Liver (tissue), 9 donors: ENCODE data around the gene SATB2. TPM values are rescaled to one million over a fixed set of nuclear protein-coding genes. Genes with fewer than 3 reads are reported as not detected.

Experiments used
- DNase-seq: peaks from one replicate; pipeline ENCODE4 v3.0.0-alpha.2; 2017; ENCODE audit warnings: low spot score
- H3K27ac ChIP-seq, 2 donors: one replicate each; pipeline ENCODE4 v1.7.0; 2013; ENCODE audit warnings: inconsistent platforms in 2 of 2, low read length in 2 of 2, control low read depth in 1 of 2, low read depth in 1 of 2, mild to moderate bottlenecking in 1 of 2
- H3K27me3 ChIP-seq, 4 donors: one replicate each; pipeline versions ENCODE4 v1.6.1 to v1.7.0; 2013; ENCODE audit warnings: low read length in 3 of 4, inconsistent platforms in 1 of 4, mild to moderate bottlenecking in 1 of 4, moderate library complexity in 1 of 4; ENCODE audit not compliant: control insufficient read depth in 4 of 4, insufficient read depth in 4 of 4
- H3K36me3 ChIP-seq, 4 donors: one replicate each; pipeline versions ENCODE4 v1.6.1 to v1.7.0; 2013; ENCODE audit warnings: low read length in 3 of 4, mild to moderate bottlenecking in 3 of 4, low read depth in 1 of 4, moderate library complexity in 1 of 4; ENCODE audit not compliant: control insufficient read depth in 4 of 4, insufficient read depth in 3 of 4
- H3K4me1 ChIP-seq, 4 donors: one replicate each; pipeline versions ENCODE4 v1.6.1 to v1.7.0; 2013; ENCODE audit warnings: low read length in 3 of 4, mild to moderate bottlenecking in 3 of 4, moderate library complexity in 1 of 4; ENCODE audit not compliant: control insufficient read depth in 4 of 4, insufficient read depth in 4 of 4
- H3K4me3 ChIP-seq, 3 donors: one replicate each; pipeline versions ENCODE4 v1.6.1 to v1.7.0; 2013; ENCODE audit warnings: low read length in 3 of 3, control low read depth in 1 of 3, low read depth in 1 of 3, mild to moderate bottlenecking in 1 of 3
- H3K9ac ChIP-seq, 2 donors: one replicate each; pipeline ENCODE4 v1.7.0; 2013; ENCODE audit warnings: low read length in 2 of 2, mild to moderate bottlenecking in 2 of 2, moderate library complexity in 2 of 2, control low read depth in 1 of 2, low read depth in 1 of 2
- H3K9me3 ChIP-seq, 4 donors: one replicate each; pipeline versions ENCODE4 v1.6.1 to v1.7.0; 2013; ENCODE audit warnings: low read length in 3 of 4; ENCODE audit not compliant: control insufficient read depth in 4 of 4
- EGR1 ChIP-seq, 2 donors: IDR thresholded peaks; 2 replicates each; pipeline ENCODE4 v1.6.1; 2016 to 2018; ENCODE audit warnings: antibody characterized with exemption in 2 of 2, low read depth in 2 of 2
- FOXA1 ChIP-seq: IDR thresholded peaks from 2 replicates; pipeline ENCODE4 v1.6.1; 2016; ENCODE audit warnings: antibody characterized with exemption
- FOXA2 ChIP-seq: IDR thresholded peaks from 2 replicates; pipeline ENCODE4 v1.6.1; 2016; ENCODE audit warnings: antibody characterized with exemption
- GABPA ChIP-seq, 2 donors: IDR thresholded peaks in 1 of 2; conservative IDR thresholded peaks in 1 of 2; 2 replicates each; pipeline ENCODE4 v1.6.1; 2016; ENCODE audit warnings: antibody characterized with exemption in 2 of 2, mild to moderate bottlenecking in 1 of 2, moderate library complexity in 1 of 2
- HNF4A ChIP-seq, 2 donors: conservative IDR thresholded peaks; 2 replicates each; pipeline ENCODE4 v1.6.1; 2016; ENCODE audit warnings: antibody characterized with exemption in 2 of 2, mild to moderate bottlenecking in 2 of 2
- HNF4G ChIP-seq: IDR thresholded peaks from 2 replicates; pipeline ENCODE4 v1.6.1; 2016; ENCODE audit warnings: antibody characterized with exemption
- JUND ChIP-seq, 2 donors: IDR thresholded peaks; 2 replicates each; pipeline ENCODE4 v1.6.1; 2016; ENCODE audit warnings: antibody characterized with exemption in 2 of 2
- NR2F2 ChIP-seq: IDR thresholded peaks from 2 replicates; pipeline ENCODE4 v1.6.1; 2016; ENCODE audit warnings: antibody characterized with exemption
- RAD21 ChIP-seq, 2 donors: IDR thresholded peaks; 2 replicates each; pipeline ENCODE4 v1.6.1; 2016; ENCODE audit warnings: antibody characterized with exemption in 2 of 2, mild to moderate bottlenecking in 2 of 2
- RXRA ChIP-seq, 2 donors: IDR thresholded peaks; 2 replicates each; pipeline ENCODE4 v1.6.1; 2017 to 2018; ENCODE audit warnings: antibody characterized with exemption in 2 of 2, mild to moderate bottlenecking in 1 of 2
- SP1 ChIP-seq: IDR thresholded peaks from 2 replicates; pipeline ENCODE4 v1.6.1; 2018; ENCODE audit warnings: antibody characterized with exemption, mild to moderate bottlenecking
- TAF1 ChIP-seq: conservative IDR thresholded peaks from 2 replicates; pipeline ENCODE4 v1.6.1; 2016; ENCODE audit warnings: antibody characterized with exemption, mild to moderate bottlenecking
- YY1 ChIP-seq: IDR thresholded peaks from 2 replicates; pipeline ENCODE4 v1.6.1; 2016; ENCODE audit warnings: antibody characterized with exemption, mild to moderate bottlenecking
- WGBS: extraction: QIAGEN DNeasy Blood & Tissue Kit; methylation state at CpG from one replicate; pipeline ENCODE4 v1.1.7; 2013; 5-methylcytosine and 5-hydroxymethylcytosine counted together
- polyA plus RNA-seq, 2 donors: library from polyadenylated mRNA; stranded (reverse) in 1 of 2; unstranded in 1 of 2; fragments of 200-250 nt in 1 of 2; fragments of >200 nt in 1 of 2; fragmentation: Nextera tagmentation in 1 of 2; extraction: Ambion mirVana in 1 of 2; gene quantifications; one replicate each; pipeline versions ENCODE4 v1.2.1 to v1.2.3, GENCODE V29; 2013 to 2015
- total RNA-seq, 2 donors: library from RNA; depleted of rRNA; stranded (reverse); fragments of >200 nt; gene quantifications; one replicate each; pipeline ENCODE4 v1.2.3, GENCODE V29; 2014
- TF ChIP-seq, protein P1 (sequence below): fragments of 150-350 bp; IDR thresholded peaks from 2 replicates; pipeline ENCODE4 v1.5.1; 2017; ENCODE audit warnings: improper control_type of control experiment, low read depth, low read length; ENCODE audit not compliant: missing input control
- TF ChIP-seq, protein P2 (sequence below): IDR thresholded peaks from 2 replicates; pipeline ENCODE4 v1.6.1; 2016; ENCODE audit warnings: antibody characterized with exemption, mild to moderate bottlenecking
- TF ChIP-seq, protein P3 (sequence below): IDR thresholded peaks from 2 replicates; pipeline ENCODE4 v1.6.1; 2016; ENCODE audit warnings: antibody characterized with exemption
- TF ChIP-seq, protein P4 (sequence below): IDR thresholded peaks from 2 replicates; pipeline ENCODE4 v1.6.1; 2016; ENCODE audit warnings: antibody characterized with exemption
- TF ChIP-seq, protein P5 (sequence below): IDR thresholded peaks from 2 replicates; pipeline ENCODE4 v1.6.1; 2016; ENCODE audit warnings: antibody characterized with exemption
- donor health status: healthy.
- donor health status: healthy.
- donor health status: healthy.
- donor health status: healthy.
- donor health status: healthy.

Gene SATB2
- total and polyA plus RNA-seq, 4 donors = 0.19 to 2.3 (median 0.91) TPM

DNA sequence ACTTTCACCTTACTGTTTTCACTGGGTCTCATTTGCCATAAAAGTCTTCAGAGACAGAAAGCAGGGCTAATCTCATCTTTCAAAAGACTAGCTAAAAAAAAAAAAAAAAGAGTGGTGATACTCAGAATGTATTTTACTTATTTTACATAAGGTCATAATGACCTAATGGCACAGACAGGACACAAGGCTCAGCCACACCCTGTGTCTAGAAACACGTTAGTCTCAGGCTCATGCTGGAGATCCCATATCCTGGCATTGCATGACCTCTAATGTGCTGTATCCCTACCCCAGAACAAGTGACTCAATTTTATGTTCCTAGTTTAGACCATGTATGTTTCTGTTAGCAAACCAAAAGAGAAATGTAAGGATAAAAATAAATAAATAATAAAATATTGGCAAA, 115.4 kb downstream of the SATB2 start (continued):
- TF ChIP-seq, protein P1, sequence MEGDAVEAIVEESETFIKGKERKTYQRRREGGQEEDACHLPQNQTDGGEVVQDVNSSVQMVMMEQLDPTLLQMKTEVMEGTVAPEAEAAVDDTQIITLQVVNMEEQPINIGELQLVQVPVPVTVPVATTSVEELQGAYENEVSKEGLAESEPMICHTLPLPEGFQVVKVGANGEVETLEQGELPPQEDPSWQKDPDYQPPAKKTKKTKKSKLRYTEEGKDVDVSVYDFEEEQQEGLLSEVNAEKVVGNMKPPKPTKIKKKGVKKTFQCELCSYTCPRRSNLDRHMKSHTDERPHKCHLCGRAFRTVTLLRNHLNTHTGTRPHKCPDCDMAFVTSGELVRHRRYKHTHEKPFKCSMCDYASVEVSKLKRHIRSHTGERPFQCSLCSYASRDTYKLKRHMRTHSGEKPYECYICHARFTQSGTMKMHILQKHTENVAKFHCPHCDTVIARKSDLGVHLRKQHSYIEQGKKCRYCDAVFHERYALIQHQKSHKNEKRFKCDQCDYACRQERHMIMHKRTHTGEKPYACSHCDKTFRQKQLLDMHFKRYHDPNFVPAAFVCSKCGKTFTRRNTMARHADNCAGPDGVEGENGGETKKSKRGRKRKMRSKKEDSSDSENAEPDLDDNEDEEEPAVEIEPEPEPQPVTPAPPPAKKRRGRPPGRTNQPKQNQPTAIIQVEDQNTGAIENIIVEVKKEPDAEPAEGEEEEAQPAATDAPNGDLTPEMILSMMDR = no peak
- TF ChIP-seq TAF1 (no peak), HNF4A (conservative IDR thresholded peaks at IDR 0.05) (no peak), YY1 (no peak), FOXA1 (no peak)

DNA sequence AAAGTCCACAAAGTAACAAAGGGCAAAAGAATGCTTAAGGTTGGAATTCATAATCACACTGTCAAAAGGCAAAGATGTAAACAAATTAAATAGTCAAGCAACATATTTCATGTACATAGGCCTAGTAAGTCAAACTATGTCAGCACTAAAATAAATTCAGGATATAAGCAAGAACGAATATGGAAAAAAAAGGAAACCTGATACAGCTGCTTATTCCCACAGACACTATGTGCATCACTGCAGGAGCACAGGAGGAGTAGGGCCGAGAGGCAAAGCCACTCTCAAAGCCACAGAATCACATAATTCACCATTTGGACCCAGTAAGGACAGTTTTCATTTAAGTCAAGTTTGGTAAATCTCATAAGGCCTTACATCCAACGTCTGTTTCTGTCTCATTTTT, 116.6 kb downstream of the SATB2 start:
- Histone ChIP-seq H3K9ac (no peak overlapping the region), H3K27ac (no peak overlapping the region), H3K9me3 (no peaks in the 10 kb centered on the region), H3K4me3 (no peak overlapping the region), H3K4me1 (no peaks in the 10 kb centered on the region), H3K27me3 (no peaks in the 10 kb centered on the region), H3K36me3 (no peaks in the 10 kb centered on the region)
- no peak for DNase-seq
- TF ChIP-seq, protein P2, sequence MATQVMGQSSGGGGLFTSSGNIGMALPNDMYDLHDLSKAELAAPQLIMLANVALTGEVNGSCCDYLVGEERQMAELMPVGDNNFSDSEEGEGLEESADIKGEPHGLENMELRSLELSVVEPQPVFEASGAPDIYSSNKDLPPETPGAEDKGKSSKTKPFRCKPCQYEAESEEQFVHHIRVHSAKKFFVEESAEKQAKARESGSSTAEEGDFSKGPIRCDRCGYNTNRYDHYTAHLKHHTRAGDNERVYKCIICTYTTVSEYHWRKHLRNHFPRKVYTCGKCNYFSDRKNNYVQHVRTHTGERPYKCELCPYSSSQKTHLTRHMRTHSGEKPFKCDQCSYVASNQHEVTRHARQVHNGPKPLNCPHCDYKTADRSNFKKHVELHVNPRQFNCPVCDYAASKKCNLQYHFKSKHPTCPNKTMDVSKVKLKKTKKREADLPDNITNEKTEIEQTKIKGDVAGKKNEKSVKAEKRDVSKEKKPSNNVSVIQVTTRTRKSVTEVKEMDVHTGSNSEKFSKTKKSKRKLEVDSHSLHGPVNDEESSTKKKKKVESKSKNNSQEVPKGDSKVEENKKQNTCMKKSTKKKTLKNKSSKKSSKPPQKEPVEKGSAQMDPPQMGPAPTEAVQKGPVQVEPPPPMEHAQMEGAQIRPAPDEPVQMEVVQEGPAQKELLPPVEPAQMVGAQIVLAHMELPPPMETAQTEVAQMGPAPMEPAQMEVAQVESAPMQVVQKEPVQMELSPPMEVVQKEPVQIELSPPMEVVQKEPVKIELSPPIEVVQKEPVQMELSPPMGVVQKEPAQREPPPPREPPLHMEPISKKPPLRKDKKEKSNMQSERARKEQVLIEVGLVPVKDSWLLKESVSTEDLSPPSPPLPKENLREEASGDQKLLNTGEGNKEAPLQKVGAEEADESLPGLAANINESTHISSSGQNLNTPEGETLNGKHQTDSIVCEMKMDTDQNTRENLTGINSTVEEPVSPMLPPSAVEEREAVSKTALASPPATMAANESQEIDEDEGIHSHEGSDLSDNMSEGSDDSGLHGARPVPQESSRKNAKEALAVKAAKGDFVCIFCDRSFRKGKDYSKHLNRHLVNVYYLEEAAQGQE = no peak
- no peak for TF ChIP-seq EGR1 (IDR thresholded peaks at IDR 0.05; ENCODE audit: low read depth in 2 of 2)
- TF ChIP-seq, protein P3, sequence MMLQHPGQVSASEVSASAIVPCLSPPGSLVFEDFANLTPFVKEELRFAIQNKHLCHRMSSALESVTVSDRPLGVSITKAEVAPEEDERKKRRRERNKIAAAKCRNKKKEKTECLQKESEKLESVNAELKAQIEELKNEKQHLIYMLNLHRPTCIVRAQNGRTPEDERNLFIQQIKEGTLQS = no peak
- TF ChIP-seq HNF4G = no peak
- TF ChIP-seq RAD21 (IDR thresholded peaks at IDR 0.05) = no peak
- no peak for TF ChIP-seq FOXA2
- TF ChIP-seq YY1 = no peak
- no peak for TF ChIP-seq NR2F2
- no peak for TF ChIP-seq JUND (IDR thresholded peaks at IDR 0.05)
- no peak for TF ChIP-seq SP1
- TF ChIP-seq HNF4A (conservative IDR thresholded peaks at IDR 0.05) = no peak
- no peak for TF ChIP-seq GABPA (IDR thresholded peaks at IDR 0.05 in 1 of 2, conservative IDR thresholded peaks at IDR 0.05 in 1 of 2)
- no peak for TF ChIP-seq TAF1
- TF ChIP-seq FOXA1 = no peak
- TF ChIP-seq RXRA (IDR thresholded peaks at IDR 0.05) = no peak
- TF ChIP-seq, protein P4, sequence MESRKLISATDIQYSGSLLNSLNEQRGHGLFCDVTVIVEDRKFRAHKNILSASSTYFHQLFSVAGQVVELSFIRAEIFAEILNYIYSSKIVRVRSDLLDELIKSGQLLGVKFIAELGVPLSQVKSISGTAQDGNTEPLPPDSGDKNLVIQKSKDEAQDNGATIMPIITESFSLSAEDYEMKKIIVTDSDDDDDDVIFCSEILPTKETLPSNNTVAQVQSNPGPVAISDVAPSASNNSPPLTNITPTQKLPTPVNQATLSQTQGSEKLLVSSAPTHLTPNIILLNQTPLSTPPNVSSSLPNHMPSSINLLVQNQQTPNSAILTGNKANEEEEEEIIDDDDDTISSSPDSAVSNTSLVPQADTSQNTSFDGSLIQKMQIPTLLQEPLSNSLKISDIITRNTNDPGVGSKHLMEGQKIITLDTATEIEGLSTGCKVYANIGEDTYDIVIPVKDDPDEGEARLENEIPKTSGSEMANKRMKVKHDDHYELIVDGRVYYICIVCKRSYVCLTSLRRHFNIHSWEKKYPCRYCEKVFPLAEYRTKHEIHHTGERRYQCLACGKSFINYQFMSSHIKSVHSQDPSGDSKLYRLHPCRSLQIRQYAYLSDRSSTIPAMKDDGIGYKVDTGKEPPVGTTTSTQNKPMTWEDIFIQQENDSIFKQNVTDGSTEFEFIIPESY = no peak
- TF ChIP-seq, protein P1 = no peak
- TF ChIP-seq, protein P5, sequence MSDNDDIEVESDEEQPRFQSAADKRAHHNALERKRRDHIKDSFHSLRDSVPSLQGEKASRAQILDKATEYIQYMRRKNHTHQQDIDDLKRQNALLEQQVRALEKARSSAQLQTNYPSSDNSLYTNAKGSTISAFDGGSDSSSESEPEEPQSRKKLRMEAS = no peak
- 72% methylated on average over 3 of the region's 3 CpGs for WGBS
